Brain microvascular endothelial cell (primary cell): ENCODE data around the gene ATAD2B.
A peak's percentile ranks its signal among the peaks of the same experiment; 100 is the strongest.

Experiments
- DNase-seq: peaks from one replicate; pipeline ENCODE4 v3.0.0-alpha.2; 2020
- H3K27ac ChIP-seq: fragments of 250-450 bp; sonication (Bioruptor Pico); 2 replicates; pipeline ENCODE4 v1.5.1; 2020; ENCODE audit warnings: mild to moderate bottlenecking, moderate library complexity
- H3K27me3 ChIP-seq: fragments of 250-450 bp; sonication (Bioruptor Pico); replicated peaks from 2 replicates; pipeline ENCODE4 v1.5.1; 2020; ENCODE audit warnings: mild to moderate bottlenecking
- H3K36me3 ChIP-seq: fragments of 250-450 bp; sonication (Bioruptor Pico); replicated peaks from 2 replicates; pipeline ENCODE4 v1.5.1; 2020; ENCODE audit warnings: mild to moderate bottlenecking
- H3K4me3 ChIP-seq: 2 replicates; pipeline ENCODE4 v1.5.1; 2011; ENCODE audit warnings: low read depth, mild to moderate bottlenecking, control low read depth, low read length, moderate library complexity
- in situ Hi-C: cut with HindIII; loops from 2 replicates; pipeline ENCODE4 v1.10.0; 2017; ENCODE audit warnings: low sequenced_read_pairs, low pct_ligation_motif_present
- TF ChIP-seq, protein P1 (sequence below): IDR thresholded peaks from 2 replicates; pipeline ENCODE4 v1.5.1; 2011; ENCODE audit warnings: low read depth, mild to moderate bottlenecking, moderate library complexity, low read length, control low read depth, inconsistent platforms; ENCODE audit errors: missing control alignments

The ATAD2B gene

GRCh38 chr2:23904692-23905091, 22.2 kb downstream of the ATAD2B start:
- DNase-seq, result peak; percentile 28

GRCh38 chr2:23904215-23904614, 22.7 kb downstream of the ATAD2B start:
- in situ Hi-C loops, result loop anchor here (25.0 kb wide), 1 partner anchor 92 kb away; no protein-coding TSS in a partner anchor
- Histone ChIP-seq H3K27me3 (no peaks in the 10 kb centered on the region), H3K4me3 (no peak overlapping the region), H3K36me3 (no peaks in the 10 kb centered on the region), H3K27ac (no peak overlapping the region)
- TF ChIP-seq, protein P1, sequence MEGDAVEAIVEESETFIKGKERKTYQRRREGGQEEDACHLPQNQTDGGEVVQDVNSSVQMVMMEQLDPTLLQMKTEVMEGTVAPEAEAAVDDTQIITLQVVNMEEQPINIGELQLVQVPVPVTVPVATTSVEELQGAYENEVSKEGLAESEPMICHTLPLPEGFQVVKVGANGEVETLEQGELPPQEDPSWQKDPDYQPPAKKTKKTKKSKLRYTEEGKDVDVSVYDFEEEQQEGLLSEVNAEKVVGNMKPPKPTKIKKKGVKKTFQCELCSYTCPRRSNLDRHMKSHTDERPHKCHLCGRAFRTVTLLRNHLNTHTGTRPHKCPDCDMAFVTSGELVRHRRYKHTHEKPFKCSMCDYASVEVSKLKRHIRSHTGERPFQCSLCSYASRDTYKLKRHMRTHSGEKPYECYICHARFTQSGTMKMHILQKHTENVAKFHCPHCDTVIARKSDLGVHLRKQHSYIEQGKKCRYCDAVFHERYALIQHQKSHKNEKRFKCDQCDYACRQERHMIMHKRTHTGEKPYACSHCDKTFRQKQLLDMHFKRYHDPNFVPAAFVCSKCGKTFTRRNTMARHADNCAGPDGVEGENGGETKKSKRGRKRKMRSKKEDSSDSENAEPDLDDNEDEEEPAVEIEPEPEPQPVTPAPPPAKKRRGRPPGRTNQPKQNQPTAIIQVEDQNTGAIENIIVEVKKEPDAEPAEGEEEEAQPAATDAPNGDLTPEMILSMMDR, result no peak
- no peak for DNase-seq

More at GRCh38 chr2:23904692-23905091, 22.2 kb downstream of the ATAD2B start:
- H3K27ac ChIP-seq, result no peak overlapping the region
- H3K4me3 ChIP-seq, result no peak overlapping the region
- no peaks in the 10 kb centered on the region for H3K27me3 ChIP-seq
- TF ChIP-seq, protein P1, result no peak
- in situ Hi-C loops, result loop anchor here (25.0 kb wide), 1 partner anchor 92 kb away; no protein-coding TSS in a partner anchor
- H3K36me3 ChIP-seq, result no peaks in the 10 kb centered on the region

GRCh38 chr2:23903034-23903433, 23.9 kb downstream of the ATAD2B start:
- H3K27me3 ChIP-seq, result no peaks in the 10 kb centered on the region
- no peak overlapping the region for H3K4me3 ChIP-seq
- DNase-seq, result no peak
- in situ Hi-C loops, result loop anchor here (25.0 kb wide), 1 partner anchor 91 kb away; no protein-coding TSS in a partner anchor
- H3K36me3 ChIP-seq, result no peaks in the 10 kb centered on the region
- TF ChIP-seq, protein P1, result no peak
- H3K27ac ChIP-seq, result no peak overlapping the region

DNA sequence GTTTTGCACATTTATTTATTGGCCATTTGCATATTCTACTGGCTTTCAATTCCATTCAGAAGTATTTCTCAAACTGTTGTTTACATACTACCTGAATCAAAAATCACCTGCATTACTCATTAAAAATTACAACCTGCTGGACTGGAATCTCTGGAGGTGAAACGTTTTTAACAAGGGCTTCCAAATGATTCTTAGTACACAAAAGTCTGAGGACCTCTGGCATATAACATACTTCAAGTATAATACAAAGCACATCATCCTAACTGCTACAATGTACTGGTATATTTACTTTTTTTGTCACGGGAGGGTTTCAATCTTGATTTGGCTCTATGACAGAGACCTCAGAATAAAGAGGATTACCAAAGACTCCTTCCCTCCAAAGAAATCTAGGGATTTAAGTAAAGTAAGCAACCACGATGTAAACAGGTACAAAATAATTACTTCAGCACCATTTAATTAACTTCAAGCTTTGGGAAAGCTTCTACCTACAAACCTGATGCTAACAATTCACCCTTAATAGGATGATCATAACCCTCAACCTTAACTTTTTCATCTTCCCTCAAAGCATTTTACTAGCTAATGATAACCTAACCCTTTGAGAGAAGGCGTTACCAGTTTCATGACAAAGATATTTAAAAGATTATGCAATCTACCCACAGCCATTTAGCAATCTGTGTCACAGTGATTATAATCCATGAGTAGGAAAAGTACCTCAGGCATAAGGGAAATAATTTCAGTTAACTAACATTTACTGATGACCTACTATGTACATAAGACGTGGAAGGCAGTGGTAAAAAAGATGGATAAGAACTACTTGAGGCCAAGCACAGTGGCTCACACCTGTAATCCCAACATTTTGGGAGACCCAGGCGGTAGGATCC, 24.7 kb downstream of the ATAD2B start:
- TF ChIP-seq, protein P1, result no peak
- Histone ChIP-seq H3K4me3 (no peak overlapping the region), H3K27me3 (no peaks in the 10 kb centered on the region), H3K36me3 (no peaks in the 10 kb centered on the region), H3K27ac (no peak overlapping the region)
- in situ Hi-C loops, result loop anchor here (25.0 kb wide), 1 partner anchor 90 kb away; no protein-coding TSS in a partner anchor
- no peak for DNase-seq

- H3K27ac ChIP-seq, result peak overlapping the region; percentile 51
- in situ Hi-C loops, result loop anchor here (25.0 kb wide), 1 partner anchor 88 kb away; no protein-coding TSS in a partner anchor
- no peak overlapping the region for H3K4me3 ChIP-seq
- H3K27me3 ChIP-seq, result no peaks in the 10 kb centered on the region
- H3K36me3 ChIP-seq, result no peaks in the 10 kb centered on the region
- TF ChIP-seq, protein P1, result no peak
- DNase-seq, result peak; percentile 86
These were observed 26.2 kb downstream of the ATAD2B start for GRCh38 chr2:23900541-23901322.
